Naive thymus-derived CD8-positive, alpha-beta T cell (primary cell): ENCODE results near the gene PREX1. TPM values are rescaled to one million over a fixed set of nuclear protein-coding genes. Genes with fewer than 3 reads are reported as not detected.

Experiments used
- ATAC-seq, 2 donors: fragments of 150-1000 bp; cut with Tn5 transposase in 1 of 2; sonication (Bioruptor Pico), chemical (Tn5 transposase) in 1 of 2; 1 replicate in 1 of 2; 2 replicates in 1 of 2; pipeline ENCODE4 v1.10.0; 2021; ENCODE audit warnings: mild to moderate bottlenecking in 2 of 2, moderate library complexity in 2 of 2
- POLR2A ChIA-PET: fragments of 350-600 bp; sonication (Branson Sonifier 250); formaldehyde crosslinking; loops from one replicate; lab custom pipeline; 2021; ENCODE audit warnings: antibody characterized with exemption; lab: Charles Lee
- DNase-seq, 10 donors: peaks; one replicate each; pipeline versions ENCODE4 v3.0.0 to v3.0.0-alpha.2; 2020 to 2022
- H3K27ac Mint-ChIP-seq, 10 donors: one replicate each; pipeline ENCODE4 v1.8.0; 2020 to 2022; ENCODE audit warnings: mild to moderate bottlenecking in 10 of 10, mixed read lengths in 10 of 10, moderate library complexity in 4 of 10, inconsistent platforms in 1 of 10
- H3K27me3 Mint-ChIP-seq, 5 donors: one replicate each; pipeline ENCODE4 v1.8.0; 2021 to 2022; ENCODE audit warnings: mixed read lengths in 5 of 5
- H3K36me3 Mint-ChIP-seq, 3 donors: one replicate each; pipeline ENCODE4 v1.8.0; 2020 to 2022; ENCODE audit warnings: mixed read lengths in 3 of 3, mild to moderate bottlenecking in 2 of 3, inconsistent platforms in 1 of 3
- H3K4me1 Mint-ChIP-seq, 4 donors: one replicate each; pipeline ENCODE4 v1.8.0; 2021 to 2022; ENCODE audit warnings: mixed read lengths in 4 of 4
- H3K4me3 Mint-ChIP-seq, 10 donors: one replicate each; pipeline ENCODE4 v1.8.0; 2020 to 2022; ENCODE audit warnings: mild to moderate bottlenecking in 10 of 10, mixed read lengths in 10 of 10, moderate library complexity in 6 of 10, inconsistent platforms in 1 of 10
- H3K9me3 Mint-ChIP-seq, 9 donors: one replicate each; pipeline ENCODE4 v1.8.0; 2020 to 2022; ENCODE audit warnings: mixed read lengths in 9 of 9, mild to moderate bottlenecking in 3 of 9, inconsistent platforms in 1 of 9, moderate library complexity in 1 of 9
- polyA plus RNA-seq, 3 donors: library from polyadenylated mRNA; unstranded; fragments of 300-500 nt; fragmentation: Illumina TruSeq; gene quantifications; one replicate each; pipeline ENCODE4 v1.2.3, GENCODE V29; 2021
- total RNA-seq, 8 experiments: library from RNA in 2 of 8; stranded (reverse) in 2 of 8; gene quantifications; one replicate each; pipeline ENCODE4 v1.2.3 and lab custom pipeline; 2021 to 2026

The PREX1 gene
- total and polyA plus RNA-seq, 5 experiments from 2014 or later: 14.4 to 141 (median 38.5) TPM

- Mint-ChIP-seq H3K27me3 (peaks cover 3 to 22% (median 7%) of the 10 kb centered on the region in 5 donors), H3K27ac (no peak overlapping the region), H3K4me1 (no peaks in the 10 kb centered on the region), H3K4me3 (no peak overlapping the region), H3K9me3 (peaks cover 0 to 3% (median 0%) of the 10 kb centered on the region in 9 donors), H3K36me3 (no peaks in the 10 kb centered on the region)
- POLR2A ChIA-PET: no interaction called here
- DNase-seq (no peak), ATAC-seq (no peak)
Measured at GRCh38 chr20:48592107-48592940, 235.5 kb downstream of the PREX1 start.

GRCh38 chr20:48586730-48587129 is 241.1 kb downstream of the PREX1 start:
- POLR2A ChIA-PET: no interaction called here
- Mint-ChIP-seq H3K27me3 (peaks cover 18 to 58% (median 33%) of the 10 kb centered on the region in 5 donors), H3K27ac (no peak overlapping the region), H3K4me1 (no peaks in the 10 kb centered on the region), H3K4me3 (no peak overlapping the region), H3K36me3 (no peaks in the 10 kb centered on the region), H3K9me3 (no peaks in the 10 kb centered on the region)
- DNase-seq (no peak), ATAC-seq (no peak)

GRCh38 chr20:48585061-48585870 is 242.5 kb downstream of the PREX1 start:
- POLR2A ChIA-PET: no interaction called here
- no peak overlapping the region for H3K4me3 Mint-ChIP-seq
- no peaks in the 10 kb centered on the region for H3K4me1 Mint-ChIP-seq
- H3K36me3 Mint-ChIP-seq: no peaks in the 10 kb centered on the region
- no peaks in the 10 kb centered on the region for H3K9me3 Mint-ChIP-seq
- H3K27me3 Mint-ChIP-seq: peaks cover 16 to 58% (median 33%) of the 10 kb centered on the region in 5 donors
- DNase-seq: peak in 1 of 10 donors; percentile 26
- no peak overlapping the region for H3K27ac Mint-ChIP-seq
- no peak for ATAC-seq

GRCh38 chr20:48584391-48585060 is 243.3 kb downstream of the PREX1 start:
- Mint-ChIP-seq H3K27me3 (peaks cover 16 to 58% (median 33%) of the 10 kb centered on the region in 5 donors), H3K27ac (no peak overlapping the region), H3K4me3 (no peak overlapping the region), H3K9me3 (no peaks in the 10 kb centered on the region), H3K36me3 (no peaks in the 10 kb centered on the region), H3K4me1 (no peaks in the 10 kb centered on the region)
- DNase-seq (peak in 1 of 10 donors; percentile 4), ATAC-seq (no peak)
- POLR2A ChIA-PET: no interaction called here

- no peak for ATAC-seq
- Mint-ChIP-seq H3K27me3 (peaks cover 16 to 58% (median 35%) of the 10 kb centered on the region in 5 donors), H3K9me3 (no peaks in the 10 kb centered on the region), H3K36me3 (no peaks in the 10 kb centered on the region), H3K4me3 (no peak overlapping the region), H3K4me1 (no peaks in the 10 kb centered on the region), H3K27ac (no peak overlapping the region)
- DNase-seq: no peak
- POLR2A ChIA-PET: no interaction called here
Measured at GRCh38 chr20:48583801-48584200, 244.0 kb downstream of the PREX1 start.

GRCh38 chr20:48583171-48583570 is 244.6 kb downstream of the PREX1 start:
- POLR2A ChIA-PET: no interaction called here
- H3K4me1 Mint-ChIP-seq: no peaks in the 10 kb centered on the region
- H3K4me3 Mint-ChIP-seq: no peak overlapping the region
- H3K27ac Mint-ChIP-seq: no peak overlapping the region
- DNase-seq: peak in 1 of 10 donors; percentile 44
- no peaks in the 10 kb centered on the region for H3K36me3 Mint-ChIP-seq
- H3K9me3 Mint-ChIP-seq: no peaks in the 10 kb centered on the region
- no peak for ATAC-seq
- peaks cover 16 to 52% (median 34%) of the 10 kb centered on the region in 5 donors for H3K27me3 Mint-ChIP-seq

GRCh38 chr20:48582673-48582985 is 245.2 kb downstream of the PREX1 start:
- no peak for ATAC-seq
- Mint-ChIP-seq H3K36me3 (no peaks in the 10 kb centered on the region), H3K27ac (no peak overlapping the region), H3K4me3 (no peak overlapping the region), H3K4me1 (no peaks in the 10 kb centered on the region), H3K27me3 (peaks cover 16 to 47% (median 33%) of the 10 kb centered on the region in 5 donors), H3K9me3 (no peaks in the 10 kb centered on the region)
- no peak for DNase-seq
- POLR2A ChIA-PET: no interaction called here

- DNase-seq (peak in 1 of 10 donors; percentile 49), ATAC-seq (no peak)
- H3K4me3 Mint-ChIP-seq: no peak overlapping the region
- H3K27me3 Mint-ChIP-seq: peaks cover 15 to 37% (median 27%) of the 10 kb centered on the region in 5 donors
- no peaks in the 10 kb centered on the region for H3K4me1 Mint-ChIP-seq
- no peaks in the 10 kb centered on the region for H3K36me3 Mint-ChIP-seq
- no peaks in the 10 kb centered on the region for H3K9me3 Mint-ChIP-seq
- no peak overlapping the region for H3K27ac Mint-ChIP-seq
- POLR2A ChIA-PET: no interaction called here
Measured at GRCh38 chr20:48581167-48581566, 246.6 kb downstream of the PREX1 start.

GRCh38 chr20:48578397-48579098 is 249.3 kb downstream of the PREX1 start:
- H3K27me3 Mint-ChIP-seq: peaks cover 10 to 28% (median 14%) of the 10 kb centered on the region in 5 donors
- peak overlapping the region in 2 of 10 donors; percentile 57 to 67 for H3K27ac Mint-ChIP-seq
- no peaks in the 10 kb centered on the region for H3K36me3 Mint-ChIP-seq
- H3K9me3 Mint-ChIP-seq: no peaks in the 10 kb centered on the region
- H3K4me1 Mint-ChIP-seq: no peaks in the 10 kb centered on the region
- DNase-seq (peak in 1 of 10 donors; percentile 8), ATAC-seq (no peak)
- POLR2A ChIA-PET: no interaction called here
- H3K4me3 Mint-ChIP-seq: no peak overlapping the region

GRCh38 chr20:48577557-48577956 is 250.2 kb downstream of the PREX1 start:
- DNase-seq: peak in 1 of 10 donors; percentile 16
- ATAC-seq: no peak
- Mint-ChIP-seq H3K36me3 (no peaks in the 10 kb centered on the region), H3K4me1 (no peaks in the 10 kb centered on the region), H3K4me3 (no peak overlapping the region), H3K27me3 (peaks cover 4 to 24% (median 8%) of the 10 kb centered on the region in 5 donors), H3K27ac (no peak overlapping the region), H3K9me3 (no peaks in the 10 kb centered on the region)
- POLR2A ChIA-PET: no interaction called here

GRCh38 chr20:48574383-48574782 is 253.4 kb downstream of the PREX1 start:
- peaks cover 0 to 14% (median 4%) of the 10 kb centered on the region in 5 donors for H3K27me3 Mint-ChIP-seq
- ATAC-seq: no peak
- no peak overlapping the region for H3K27ac Mint-ChIP-seq
- H3K9me3 Mint-ChIP-seq: no peaks in the 10 kb centered on the region
- H3K36me3 Mint-ChIP-seq: no peaks in the 10 kb centered on the region
- no peak for DNase-seq
- POLR2A ChIA-PET: no interaction called here
- no peaks in the 10 kb centered on the region for H3K4me1 Mint-ChIP-seq
- no peak overlapping the region for H3K4me3 Mint-ChIP-seq
